ENCODE data around the gene LIG4.

GRCh38 chr13:108220041-108220440, 4.7 kb upstream of the LIG4 start:
- TF ChIP-seq POLR2A (IDR thresholded peaks at IDR 0.05) = no peak
- no peak for TF ChIP-seq CTCF (IDR thresholded peaks at IDR 0.05)
- TF ChIP-seq POLR2AphosphoS5 (IDR thresholded peaks at IDR 0.05) = no peak
- no peak for TF ChIP-seq EP300 (IDR thresholded peaks at IDR 0.05)

Data from upper lobe of left lung (tissue), 4 donors.